Measurements from ENCODE around the gene POU6F2.

POU6F2 gene

DNA sequence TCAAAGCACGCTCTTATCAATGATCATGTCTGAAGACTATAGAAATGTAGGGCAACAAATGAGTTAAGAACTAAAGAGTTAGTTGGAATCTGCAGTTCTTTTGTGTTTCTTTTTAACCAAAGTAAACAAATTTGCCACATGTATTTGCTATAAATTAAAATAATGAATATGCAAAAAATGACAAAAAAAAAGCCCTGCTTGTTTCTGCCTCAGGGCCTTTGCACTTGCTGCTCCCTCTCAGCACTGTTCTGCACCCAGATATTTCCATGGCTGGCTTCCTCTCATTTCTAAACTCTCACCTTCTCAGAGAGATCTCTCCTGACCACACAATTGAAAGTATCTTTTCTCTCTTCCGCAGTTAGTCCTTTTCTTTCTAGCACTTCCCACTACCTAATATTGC, 406.7 kb downstream of the POU6F2 start:
- no peak overlapping the region for H3K4me3 ChIP-seq (ENCODE audit: low read depth in 1 of 2, low read length in 2 of 2)
- no peaks in the 10 kb centered on the region for H3K27me3 ChIP-seq (ENCODE audit: low read depth, low read length)
- no peaks in the 10 kb centered on the region for H3K4me1 ChIP-seq (ENCODE audit: control insufficient read depth in 1 of 2, insufficient read depth in 2 of 2, low read length in 2 of 2)
- H3K9me3 ChIP-seq (ENCODE audit: control insufficient read depth in 1 of 2, low read length in 2 of 2) = no peaks in the 10 kb centered on the region
- no peaks in the 10 kb centered on the region for H3K36me3 ChIP-seq (ENCODE audit: control insufficient read depth in 1 of 2, insufficient read depth in 2 of 2, low read length in 2 of 2)
- no peak overlapping the region for H3K27ac ChIP-seq (ENCODE audit: low read length)

GRCh38 chr7:39386718-39387117, 409.0 kb downstream of the POU6F2 start:
- no peaks in the 10 kb centered on the region for H3K27me3 ChIP-seq (ENCODE audit: low read depth, low read length)
- no peaks in the 10 kb centered on the region for H3K9me3 ChIP-seq (ENCODE audit: control insufficient read depth in 1 of 2, low read length in 2 of 2)
- H3K4me3 ChIP-seq (ENCODE audit: low read depth in 1 of 2, low read length in 2 of 2) = no peak overlapping the region
- H3K27ac ChIP-seq (ENCODE audit: low read length) = no peak overlapping the region
- H3K4me1 ChIP-seq (ENCODE audit: control insufficient read depth in 1 of 2, insufficient read depth in 2 of 2, low read length in 2 of 2) = no peaks in the 10 kb centered on the region
- no peaks in the 10 kb centered on the region for H3K36me3 ChIP-seq (ENCODE audit: control insufficient read depth in 1 of 2, insufficient read depth in 2 of 2, low read length in 2 of 2)

GRCh38 chr7:39392151-39392550, 414.4 kb downstream of the POU6F2 start:
- Histone ChIP-seq H3K9me3 (ENCODE audit: control insufficient read depth in 1 of 2, low read length in 2 of 2) (no peaks in the 10 kb centered on the region), H3K4me1 (ENCODE audit: control insufficient read depth in 1 of 2, insufficient read depth in 2 of 2, low read length in 2 of 2) (no peaks in the 10 kb centered on the region), H3K27ac (ENCODE audit: low read length) (no peak overlapping the region), H3K36me3 (ENCODE audit: control insufficient read depth in 1 of 2, insufficient read depth in 2 of 2, low read length in 2 of 2) (no peaks in the 10 kb centered on the region), H3K27me3 (ENCODE audit: low read depth, low read length) (no peaks in the 10 kb centered on the region), H3K4me3 (ENCODE audit: low read depth in 1 of 2, low read length in 2 of 2) (no peak overlapping the region)

- Histone ChIP-seq H3K27me3 (ENCODE audit: low read depth, low read length) (no peaks in the 10 kb centered on the region), H3K27ac (ENCODE audit: low read length) (no peak overlapping the region), H3K36me3 (ENCODE audit: control insufficient read depth in 1 of 2, insufficient read depth in 2 of 2, low read length in 2 of 2) (no peaks in the 10 kb centered on the region), H3K4me1 (ENCODE audit: control insufficient read depth in 1 of 2, insufficient read depth in 2 of 2, low read length in 2 of 2) (no peaks in the 10 kb centered on the region), H3K9me3 (ENCODE audit: control insufficient read depth in 1 of 2, low read length in 2 of 2) (no peaks in the 10 kb centered on the region), H3K4me3 (ENCODE audit: low read depth in 1 of 2, low read length in 2 of 2) (no peak overlapping the region)
Measured at GRCh38 chr7:39394105-39394680, 416.5 kb downstream of the POU6F2 start.

GRCh38 chr7:39399458-39399857, 421.7 kb downstream of the POU6F2 start:
- Histone ChIP-seq H3K36me3 (ENCODE audit: control insufficient read depth in 1 of 2, insufficient read depth in 2 of 2, low read length in 2 of 2) (no peaks in the 10 kb centered on the region), H3K4me1 (ENCODE audit: control insufficient read depth in 1 of 2, insufficient read depth in 2 of 2, low read length in 2 of 2) (no peaks in the 10 kb centered on the region), H3K27me3 (ENCODE audit: low read depth, low read length) (no peaks in the 10 kb centered on the region), H3K9me3 (ENCODE audit: control insufficient read depth in 1 of 2, low read length in 2 of 2) (no peaks in the 10 kb centered on the region), H3K27ac (ENCODE audit: low read length) (no peak overlapping the region), H3K4me3 (ENCODE audit: low read depth in 1 of 2, low read length in 2 of 2) (no peak overlapping the region)

DNA sequence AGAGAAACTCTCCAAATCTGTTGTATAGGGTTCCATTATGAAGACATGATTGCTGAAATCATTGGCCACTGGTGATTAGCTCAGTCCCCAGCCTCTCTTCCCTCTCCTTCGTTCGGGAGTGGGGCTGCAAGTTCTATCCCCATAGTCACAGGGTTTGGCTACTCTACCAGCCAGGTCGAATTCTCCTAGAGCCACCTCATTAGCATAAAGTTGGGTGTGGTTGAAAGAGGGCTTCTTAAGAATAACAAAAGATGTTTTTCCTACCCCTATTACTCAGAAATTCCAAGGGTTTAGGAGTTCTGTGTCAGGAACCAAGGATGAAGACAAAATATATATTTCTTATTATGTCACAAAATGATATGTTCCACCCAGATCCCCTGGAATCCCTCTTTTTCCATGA, 422.3 kb downstream of the POU6F2 start:
- H3K4me1 ChIP-seq (ENCODE audit: control insufficient read depth in 1 of 2, insufficient read depth in 2 of 2, low read length in 2 of 2) = no peaks in the 10 kb centered on the region
- no peaks in the 10 kb centered on the region for H3K27me3 ChIP-seq (ENCODE audit: low read depth, low read length)
- no peak overlapping the region for H3K27ac ChIP-seq (ENCODE audit: low read length)
- no peak overlapping the region for H3K4me3 ChIP-seq (ENCODE audit: low read depth in 1 of 2, low read length in 2 of 2)
- no peaks in the 10 kb centered on the region for H3K36me3 ChIP-seq (ENCODE audit: control insufficient read depth in 1 of 2, insufficient read depth in 2 of 2, low read length in 2 of 2)
- H3K9me3 ChIP-seq (ENCODE audit: control insufficient read depth in 1 of 2, low read length in 2 of 2) = no peaks in the 10 kb centered on the region

DNA sequence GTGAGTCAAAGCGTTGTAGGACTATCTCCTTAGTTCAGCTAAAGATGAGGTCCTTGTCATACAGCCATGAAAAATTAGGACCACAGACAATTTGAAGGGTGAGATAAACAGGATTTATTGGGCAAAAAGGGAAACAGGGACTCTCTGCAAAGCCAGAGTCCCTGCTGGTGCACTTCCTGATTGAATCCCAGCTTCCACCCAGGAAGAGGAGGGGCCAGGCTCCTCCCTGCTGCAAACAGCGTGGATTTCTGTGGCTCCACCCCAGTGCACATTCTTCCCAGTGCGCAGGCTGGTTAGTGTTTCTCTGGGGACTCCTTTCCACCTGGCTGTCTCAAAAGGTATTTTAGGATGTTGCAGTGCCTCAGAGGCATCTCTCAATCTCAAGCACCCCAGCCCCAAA, 423.1 kb downstream of the POU6F2 start:
- Histone ChIP-seq H3K27ac (ENCODE audit: low read length) (no peak overlapping the region), H3K36me3 (ENCODE audit: control insufficient read depth in 1 of 2, insufficient read depth in 2 of 2, low read length in 2 of 2) (no peaks in the 10 kb centered on the region), H3K4me1 (ENCODE audit: control insufficient read depth in 1 of 2, insufficient read depth in 2 of 2, low read length in 2 of 2) (no peaks in the 10 kb centered on the region), H3K9me3 (ENCODE audit: control insufficient read depth in 1 of 2, low read length in 2 of 2) (no peaks in the 10 kb centered on the region), H3K27me3 (ENCODE audit: low read depth, low read length) (no peaks in the 10 kb centered on the region), H3K4me3 (ENCODE audit: low read depth in 1 of 2, low read length in 2 of 2) (no peak overlapping the region)

DNA sequence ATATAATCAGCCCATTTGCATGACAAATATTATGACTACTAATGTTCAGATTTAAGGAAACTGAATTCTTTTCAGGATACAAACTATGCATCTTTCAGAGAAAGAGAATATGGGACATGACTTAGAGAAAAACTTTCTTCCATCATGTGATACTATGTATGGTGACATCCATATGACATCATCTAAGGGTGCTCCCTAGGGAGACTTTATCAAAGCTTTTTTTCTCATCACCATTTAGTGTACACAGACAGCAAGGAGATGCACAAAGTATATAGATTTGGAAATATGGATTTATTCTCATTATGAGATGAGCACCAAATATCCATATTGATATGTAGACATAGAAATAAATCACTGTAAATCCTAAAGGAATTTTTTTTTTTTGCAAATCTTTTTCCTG, 424.3 kb downstream of the POU6F2 start:
- no peaks in the 10 kb centered on the region for H3K4me1 ChIP-seq (ENCODE audit: control insufficient read depth in 1 of 2, insufficient read depth in 2 of 2, low read length in 2 of 2)
- H3K27me3 ChIP-seq (ENCODE audit: low read depth, low read length) = no peaks in the 10 kb centered on the region
- no peaks in the 10 kb centered on the region for H3K9me3 ChIP-seq (ENCODE audit: control insufficient read depth in 1 of 2, low read length in 2 of 2)
- H3K4me3 ChIP-seq (ENCODE audit: low read depth in 1 of 2, low read length in 2 of 2) = no peak overlapping the region
- H3K36me3 ChIP-seq (ENCODE audit: control insufficient read depth in 1 of 2, insufficient read depth in 2 of 2, low read length in 2 of 2) = no peaks in the 10 kb centered on the region
- H3K27ac ChIP-seq (ENCODE audit: low read length) = no peak overlapping the region

GRCh38 chr7:39404907-39405306, 427.2 kb downstream of the POU6F2 start:
- H3K4me3 ChIP-seq (ENCODE audit: low read depth in 1 of 2, low read length in 2 of 2) = no peak overlapping the region
- no peaks in the 10 kb centered on the region for H3K9me3 ChIP-seq (ENCODE audit: control insufficient read depth in 1 of 2, low read length in 2 of 2)
- H3K4me1 ChIP-seq (ENCODE audit: control insufficient read depth in 1 of 2, insufficient read depth in 2 of 2, low read length in 2 of 2) = no peaks in the 10 kb centered on the region
- no peaks in the 10 kb centered on the region for H3K27me3 ChIP-seq (ENCODE audit: low read depth, low read length)
- H3K36me3 ChIP-seq (ENCODE audit: control insufficient read depth in 1 of 2, insufficient read depth in 2 of 2, low read length in 2 of 2) = no peaks in the 10 kb centered on the region
- no peak overlapping the region for H3K27ac ChIP-seq (ENCODE audit: low read length)

GRCh38 chr7:39405581-39405980, 427.9 kb downstream of the POU6F2 start:
- no peak overlapping the region for H3K27ac ChIP-seq (ENCODE audit: low read length)
- no peaks in the 10 kb centered on the region for H3K4me1 ChIP-seq (ENCODE audit: control insufficient read depth in 1 of 2, insufficient read depth in 2 of 2, low read length in 2 of 2)
- no peaks in the 10 kb centered on the region for H3K27me3 ChIP-seq (ENCODE audit: low read depth, low read length)
- no peak overlapping the region for H3K4me3 ChIP-seq (ENCODE audit: low read depth in 1 of 2, low read length in 2 of 2)
- no peaks in the 10 kb centered on the region for H3K9me3 ChIP-seq (ENCODE audit: control insufficient read depth in 1 of 2, low read length in 2 of 2)
- no peaks in the 10 kb centered on the region for H3K36me3 ChIP-seq (ENCODE audit: control insufficient read depth in 1 of 2, insufficient read depth in 2 of 2, low read length in 2 of 2)

- no peaks in the 10 kb centered on the region for H3K4me1 ChIP-seq (ENCODE audit: control insufficient read depth in 1 of 2, insufficient read depth in 2 of 2, low read length in 2 of 2)
- H3K36me3 ChIP-seq (ENCODE audit: control insufficient read depth in 1 of 2, insufficient read depth in 2 of 2, low read length in 2 of 2) = no peaks in the 10 kb centered on the region
- no peaks in the 10 kb centered on the region for H3K27me3 ChIP-seq (ENCODE audit: low read depth, low read length)
- no peaks in the 10 kb centered on the region for H3K9me3 ChIP-seq (ENCODE audit: control insufficient read depth in 1 of 2, low read length in 2 of 2)
- H3K27ac ChIP-seq (ENCODE audit: low read length) = no peak overlapping the region
- H3K4me3 ChIP-seq (ENCODE audit: low read depth in 1 of 2, low read length in 2 of 2) = no peak overlapping the region
Measured at GRCh38 chr7:39406467-39406866, 428.8 kb downstream of the POU6F2 start.

DNA sequence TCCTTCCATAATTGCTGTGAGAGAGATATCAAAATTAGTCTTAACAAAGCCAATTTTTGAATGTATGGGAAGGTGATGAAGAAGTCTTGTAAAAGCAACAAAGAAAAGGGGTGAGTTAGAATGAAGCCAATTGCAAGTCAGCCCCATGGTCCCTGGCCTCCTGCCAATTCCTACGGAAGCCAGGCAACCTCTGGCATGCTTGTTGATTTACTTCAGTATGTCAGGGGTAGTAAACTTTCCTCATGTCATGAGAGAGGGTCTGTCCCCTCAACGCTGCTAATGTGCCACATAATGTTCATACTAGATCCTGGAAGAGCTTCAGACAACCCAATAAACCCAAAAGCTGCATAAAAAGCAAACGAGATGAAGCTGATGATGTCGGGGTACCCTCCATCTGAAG, 429.4 kb downstream of the POU6F2 start:
- no peaks in the 10 kb centered on the region for H3K4me1 ChIP-seq (ENCODE audit: control insufficient read depth in 1 of 2, insufficient read depth in 2 of 2, low read length in 2 of 2)
- no peaks in the 10 kb centered on the region for H3K9me3 ChIP-seq (ENCODE audit: control insufficient read depth in 1 of 2, low read length in 2 of 2)
- no peaks in the 10 kb centered on the region for H3K27me3 ChIP-seq (ENCODE audit: low read depth, low read length)
- H3K36me3 ChIP-seq (ENCODE audit: control insufficient read depth in 1 of 2, insufficient read depth in 2 of 2, low read length in 2 of 2) = no peaks in the 10 kb centered on the region
- H3K4me3 ChIP-seq (ENCODE audit: low read depth in 1 of 2, low read length in 2 of 2) = no peak overlapping the region
- no peak overlapping the region for H3K27ac ChIP-seq (ENCODE audit: low read length)

Measured in muscle layer of duodenum (tissue), 2 donors.